Activated CD4-positive, alpha-beta T cell treated with anti-CD3 and anti-CD28 coated beads, Interleukin-2, amount 50 U/mL, for 4 hours (primary cell): ENCODE data around the gene HDAC4.

ENCODE experiments used
- DNase-seq, 2 experiments: peaks; one replicate each; pipeline ENCODE4 v3.0.0-alpha.2; 2020

Gene HDAC4

GRCh38 chr2:239322416-239323086 is 78.3 kb downstream of the HDAC4 start:
- peak in 1 of 2 experiments; percentile 27 for DNase-seq

GRCh38 chr2:239321596-239322415 is 79.0 kb downstream of the HDAC4 start:
- DNase-seq, result peak; percentile 55 to 56

GRCh38 chr2:239318790-239319661 is 81.8 kb downstream of the HDAC4 start:
- no peak for DNase-seq

GRCh38 chr2:239318151-239318611 is 82.6 kb downstream of the HDAC4 start:
- no peak for DNase-seq

GRCh38 chr2:239316562-239317465 is 84.0 kb downstream of the HDAC4 start:
- DNase-seq, result no peak

GRCh38 chr2:239315308-239315707 is 85.5 kb downstream of the HDAC4 start:
- DNase-seq, result no peak

- no peak for DNase-seq
These were observed 87.0 kb downstream of the HDAC4 start for GRCh38 chr2:239313776-239314175.

GRCh38 chr2:239312741-239313667 is 87.8 kb downstream of the HDAC4 start:
- DNase-seq, result no peak

- DNase-seq, result no peak
These were observed 88.7 kb downstream of the HDAC4 start for GRCh38 chr2:239312081-239312511.

- no peak for DNase-seq
These were observed 89.4 kb downstream of the HDAC4 start for GRCh38 chr2:239311132-239312040.

GRCh38 chr2:239310401-239311061 is 90.3 kb downstream of the HDAC4 start:
- DNase-seq, result no peak

- no peak for DNase-seq
These were observed 91.2 kb downstream of the HDAC4 start for GRCh38 chr2:239309398-239310245.

GRCh38 chr2:239308661-239309397 is 92.0 kb downstream of the HDAC4 start:
- DNase-seq, result no peak

GRCh38 chr2:239307921-239308613 is 92.8 kb downstream of the HDAC4 start:
- no peak for DNase-seq

GRCh38 chr2:239307221-239307569 is 93.6 kb downstream of the HDAC4 start:
- no peak for DNase-seq

- DNase-seq, result no peak
These were observed 94.3 kb downstream of the HDAC4 start for GRCh38 chr2:239306274-239307220.
